Stimulated activated CD8-positive, alpha-beta memory T cell treated with anti-CD3 and anti-CD28 coated beads, Interleukin-7, amount 100 ng/mL, for 1 hour (primary cell): ENCODE measurements around the gene DNER.
"Not testable (repeated sequence)": the region's sequence is repeated elsewhere in the genome, so short reads cannot be mapped to it uniquely, and the experiment has no call there.

Source experiments
- DNase-seq, 2 donors: peaks; one replicate each; pipeline ENCODE4 v3.0.0-alpha.2; 2020; ENCODE audit warnings: low read depth in 2 of 2

DNER gene

DNA sequence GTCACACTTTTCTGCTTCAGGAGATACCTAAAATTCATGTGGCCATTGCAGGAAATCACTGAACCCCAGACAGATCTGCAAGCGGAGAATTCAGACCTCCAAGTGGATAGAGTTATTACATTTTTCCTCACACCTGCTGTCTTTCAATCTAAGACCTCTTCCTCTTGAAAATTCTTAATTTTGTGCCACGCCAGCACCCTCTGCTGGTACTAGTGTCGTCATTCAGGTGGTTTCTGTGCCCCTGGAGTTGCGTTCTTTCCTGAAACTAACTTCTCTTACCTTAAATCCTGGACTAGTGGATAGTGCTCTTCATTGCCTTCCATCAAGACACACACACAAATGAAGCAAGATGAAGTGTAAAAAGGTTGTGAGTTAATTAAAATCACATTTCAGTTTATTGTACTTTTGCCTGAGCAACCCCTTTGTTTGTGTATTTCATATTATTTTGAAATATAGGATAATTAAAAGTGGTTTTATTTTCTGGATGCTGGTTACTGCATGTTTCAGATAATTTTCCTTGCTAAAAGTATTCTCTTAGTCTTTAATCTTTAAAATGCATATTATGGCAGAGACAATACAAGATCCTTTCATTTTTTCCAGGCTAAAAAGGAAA is 1.6 kb upstream of the DNER start:
- no peak for DNase-seq

DNA sequence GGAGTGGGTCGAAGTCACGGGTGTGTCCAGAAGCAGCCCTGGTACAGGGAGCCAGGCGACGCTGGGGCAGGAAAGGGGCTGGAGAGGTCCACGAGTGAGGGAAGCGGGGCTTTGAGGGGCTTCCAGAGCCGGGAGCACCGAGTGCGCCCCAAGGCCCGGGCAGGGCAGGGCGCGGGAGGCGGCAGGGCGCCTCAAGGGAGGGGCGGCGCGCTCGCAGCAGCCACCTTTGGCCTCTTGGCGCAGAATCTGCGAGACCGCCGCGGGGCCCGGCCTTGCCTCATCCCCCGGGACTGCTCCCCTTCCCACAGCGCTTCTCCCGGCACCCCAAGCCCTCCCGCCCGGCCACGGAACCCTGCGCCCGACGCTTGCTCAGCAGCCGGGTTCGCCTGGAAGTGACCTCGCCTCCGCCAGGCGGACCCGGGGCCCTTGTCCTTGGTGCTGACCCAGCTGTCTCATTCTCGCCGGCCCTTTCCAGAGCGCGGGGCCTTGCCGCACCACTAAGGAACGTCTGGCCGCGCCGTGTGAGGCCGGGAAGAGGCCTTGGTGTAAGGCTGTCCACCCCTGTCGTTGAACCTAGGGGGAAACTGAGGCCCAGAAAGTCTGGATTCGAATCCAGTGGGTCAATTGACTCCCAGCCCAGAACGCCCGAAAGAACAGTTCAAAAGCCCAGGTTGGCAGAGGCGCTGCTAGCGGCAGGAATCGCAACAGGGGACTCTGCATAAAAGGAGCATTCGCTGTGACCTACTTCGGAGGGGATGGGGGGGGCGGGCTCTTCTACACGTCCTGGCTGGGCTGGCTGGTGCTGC is 584 bp upstream of the DNER start:
- DNase-seq: no peak

GRCh38 chr2:229713371-229714079 is 830 bp downstream of the DNER start:
- DNase-seq: no peak

- no peak for DNase-seq
Measured at GRCh38 chr2:229712136-229712535, 2.2 kb downstream of the DNER start.

DNA sequence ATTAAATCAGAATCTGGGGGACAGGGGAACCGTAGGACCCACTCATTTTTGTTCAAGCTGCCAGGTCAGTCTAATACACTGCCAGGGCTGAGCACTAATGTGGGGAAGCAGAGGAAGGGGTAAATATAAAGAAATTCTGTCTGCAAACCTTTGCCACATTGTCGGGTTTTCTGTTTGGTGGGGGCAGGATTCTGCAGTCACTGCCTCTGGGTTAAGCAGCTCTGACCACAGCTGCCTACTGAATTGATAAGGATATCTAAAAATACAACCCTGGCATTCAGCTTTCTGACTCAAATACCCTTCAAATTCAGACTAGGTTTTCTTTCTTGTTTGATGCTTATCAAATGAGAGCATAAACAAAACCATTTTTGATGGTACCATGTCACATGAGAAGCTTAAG is 6.0 kb downstream of the DNER start:
- DNase-seq: no peak

- no peak for DNase-seq
Measured at GRCh38 chr2:229703909-229704630, 10.3 kb downstream of the DNER start.

- DNase-seq: no peak
Measured at GRCh38 chr2:229701716-229702115, 12.6 kb downstream of the DNER start.

DNA sequence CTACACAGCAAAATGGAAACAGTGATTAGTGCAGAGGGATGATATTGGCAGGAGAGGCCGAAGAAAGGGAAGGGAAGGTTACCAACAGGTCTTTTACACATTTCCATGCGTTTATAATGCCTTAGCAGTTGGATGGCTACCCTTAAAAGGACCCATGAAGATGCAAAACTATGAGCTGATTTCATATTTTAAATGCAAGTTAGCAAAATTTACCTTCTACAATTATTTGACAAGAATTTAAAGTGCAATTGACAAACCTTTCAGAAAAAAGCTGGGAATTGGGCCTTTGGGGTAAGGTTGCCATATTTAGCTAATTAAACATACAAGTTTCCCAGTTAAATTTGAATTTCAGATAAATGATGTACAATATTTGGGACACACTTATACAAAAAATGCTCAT is 13.3 kb downstream of the DNER start:
- DNase-seq: no peak

- DNase-seq: no peak
Measured at GRCh38 chr2:229695961-229696360, 18.4 kb downstream of the DNER start.

DNA sequence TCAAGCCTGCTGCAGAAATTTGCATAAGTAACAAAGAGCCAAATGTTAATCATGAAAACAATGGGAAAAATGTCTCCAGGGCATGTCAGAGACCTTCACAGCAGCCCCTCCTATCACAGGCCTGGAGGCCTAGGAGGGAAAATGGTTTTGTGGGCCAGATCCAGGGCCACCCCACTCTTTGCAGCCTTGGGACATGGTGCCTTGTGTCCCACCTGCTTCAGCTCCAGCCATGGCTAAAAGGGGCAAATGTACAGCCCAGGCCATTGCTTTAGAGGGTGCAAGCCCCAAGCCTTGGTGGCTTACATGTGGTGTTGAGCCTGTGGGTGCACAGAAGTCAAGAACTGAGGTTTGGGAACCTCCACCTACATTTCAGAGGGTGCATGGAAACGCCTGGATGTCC is 20.5 kb downstream of the DNER start:
- not testable (repeated sequence) for DNase-seq

GRCh38 chr2:229691631-229692030 is 22.7 kb downstream of the DNER start:
- no peak for DNase-seq

DNA sequence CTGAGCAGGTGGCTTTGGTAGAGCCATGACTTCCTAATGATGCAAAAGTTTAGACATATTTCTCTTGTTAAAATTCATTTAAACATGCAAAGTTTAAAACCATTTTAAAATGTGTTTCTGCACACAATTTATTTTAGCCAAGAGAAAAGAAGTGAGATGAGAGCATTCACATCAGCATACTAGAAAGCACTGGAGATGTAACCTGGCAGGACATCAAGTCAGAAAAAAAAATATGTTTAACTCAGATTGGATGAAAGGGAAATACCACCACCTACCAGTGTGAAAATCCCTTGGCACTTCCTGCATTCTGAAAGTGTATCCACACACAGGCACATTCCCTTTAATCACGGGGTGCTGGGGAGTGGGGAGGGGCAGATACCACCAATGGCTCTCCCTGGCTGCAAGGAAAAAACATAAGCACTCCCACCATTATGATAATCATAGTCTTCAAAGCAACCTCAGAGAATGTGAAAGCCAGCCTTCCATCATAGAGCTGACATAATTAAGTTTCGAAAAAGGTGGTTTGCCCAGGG is 25.0 kb downstream of the DNER start:
- DNase-seq: no peak

DNA sequence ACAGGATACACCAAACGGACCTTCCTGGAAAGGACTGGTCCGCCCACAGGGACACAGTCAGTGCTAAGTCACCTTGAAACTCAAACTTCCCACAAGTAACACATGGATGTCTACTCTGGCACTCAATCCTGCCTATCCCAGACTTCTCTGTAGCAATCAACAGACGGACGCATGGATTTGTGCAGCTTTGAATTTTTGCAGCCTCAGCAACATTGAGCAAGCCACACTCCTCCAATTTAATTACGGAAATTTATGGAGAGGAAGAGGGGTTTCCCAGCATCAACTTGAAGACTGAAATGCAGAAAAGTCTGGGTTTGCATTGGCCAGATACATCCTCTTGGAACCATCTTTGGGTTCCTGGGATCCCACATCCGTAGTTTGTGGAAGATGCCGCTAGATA is 26.2 kb downstream of the DNER start:
- DNase-seq: no peak

GRCh38 chr2:229686122-229686919 is 28.0 kb downstream of the DNER start:
- DNase-seq: no peak

DNA sequence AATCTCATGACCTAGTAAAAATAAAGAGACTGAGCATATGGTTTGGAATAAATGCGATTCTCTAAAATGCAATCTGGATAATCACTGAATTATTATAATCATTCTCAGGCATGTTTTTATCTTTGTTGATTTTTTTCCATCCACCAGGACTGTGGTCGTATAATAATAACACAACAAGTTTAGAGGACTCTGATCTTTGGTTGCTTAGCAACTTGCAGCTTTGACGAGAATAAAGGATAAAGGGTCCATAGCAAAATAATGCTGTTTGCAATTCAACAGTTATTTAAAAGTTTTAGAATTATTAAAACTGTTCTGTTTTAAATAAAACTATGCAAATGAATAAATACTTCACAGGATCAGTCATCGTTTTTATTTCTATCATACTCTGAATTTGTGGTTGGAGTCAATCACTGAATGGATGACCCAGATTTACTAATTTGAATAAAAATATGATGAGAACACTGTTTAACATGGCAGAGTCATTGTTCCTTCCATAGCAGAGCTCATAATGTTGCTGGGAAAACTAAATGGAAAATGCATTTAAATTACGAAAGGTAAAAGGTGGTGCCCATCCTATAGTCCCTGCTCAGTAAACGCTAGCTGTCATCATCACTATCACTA is 29.3 kb downstream of the DNER start:
- DNase-seq: no peak

DNA sequence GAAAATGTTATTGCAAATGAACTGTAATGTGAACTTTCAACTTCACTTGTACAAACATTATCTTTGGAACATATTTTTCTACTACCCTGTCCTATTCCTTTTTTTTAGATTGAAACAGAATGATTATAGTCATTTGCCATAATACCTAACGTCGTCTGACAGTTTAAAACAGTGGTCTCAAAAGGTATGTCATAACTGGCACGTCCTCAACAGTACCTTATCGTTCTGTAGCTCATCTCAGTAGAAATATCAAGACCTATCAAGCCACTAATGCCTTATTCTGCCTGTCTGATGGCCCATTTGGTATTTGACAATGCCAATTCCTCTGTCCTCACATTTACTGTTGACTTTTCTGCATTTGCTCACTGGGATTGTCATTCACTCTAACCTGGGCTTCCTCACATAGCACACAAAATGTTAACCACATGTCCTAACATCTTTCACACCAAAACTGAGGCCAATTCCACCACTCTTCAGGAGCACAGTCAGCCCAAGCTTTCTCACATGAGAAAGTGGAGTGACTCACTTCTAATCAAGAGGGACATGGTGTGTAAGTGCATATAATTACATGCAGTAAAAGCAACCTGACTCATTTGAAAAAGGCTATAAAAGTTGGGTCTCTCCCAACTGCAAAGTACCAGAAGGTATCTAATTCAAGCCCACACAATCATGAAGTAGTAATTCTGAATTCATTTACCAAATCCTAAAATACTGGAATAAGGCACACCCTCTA is 34.8 kb downstream of the DNER start:
- no peak for DNase-seq

GRCh38 chr2:229675569-229675968 is 38.8 kb downstream of the DNER start:
- DNase-seq: no peak

GRCh38 chr2:229674830-229675530 is 39.4 kb downstream of the DNER start:
- DNase-seq: no peak

GRCh38 chr2:229673676-229674075 is 40.7 kb downstream of the DNER start:
- DNase-seq: no peak
